ENCODE data around the gene HINT2.

DNA sequence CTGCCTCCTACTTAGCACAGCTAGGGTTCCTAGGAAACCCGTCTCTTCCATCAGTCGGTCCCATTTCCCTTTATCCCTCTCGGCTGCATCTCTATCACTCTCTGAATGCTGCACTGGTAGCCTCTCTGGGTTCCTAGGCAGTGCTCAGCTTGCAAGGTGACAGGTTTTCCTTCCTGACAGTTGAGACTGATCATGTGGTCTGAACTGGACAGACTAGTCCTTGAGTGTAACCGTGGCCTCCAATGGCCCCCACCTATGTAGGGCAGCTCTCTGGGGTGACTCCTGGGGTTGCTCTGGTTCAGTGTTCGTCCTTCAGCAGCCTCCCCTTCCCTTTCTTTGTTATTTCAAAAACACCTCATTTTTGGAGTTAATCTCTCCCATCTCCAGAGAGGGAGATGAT, 18.0 kb upstream of the HINT2 start:
- no peak for TF ChIP-seq CTCF (IDR thresholded peaks at IDR 0.05)
- TF ChIP-seq POLR2A (IDR thresholded peaks at IDR 0.05) = no peak

Data from heart left ventricle (tissue), 13 donors.